HG02943 (cell line): ENCODE measurements around the gene SLCO4A1.

Experiments
- ATAC-seq: cut with Tn5 transposase; IDR thresholded peaks from one replicate; pipeline ENCODE4 v1.9.1; 2021; ENCODE audit warnings: mild to moderate bottlenecking, low read depth, moderate library complexity; ENCODE audit not compliant: unreplicated experiment

SLCO4A1 gene

DNA sequence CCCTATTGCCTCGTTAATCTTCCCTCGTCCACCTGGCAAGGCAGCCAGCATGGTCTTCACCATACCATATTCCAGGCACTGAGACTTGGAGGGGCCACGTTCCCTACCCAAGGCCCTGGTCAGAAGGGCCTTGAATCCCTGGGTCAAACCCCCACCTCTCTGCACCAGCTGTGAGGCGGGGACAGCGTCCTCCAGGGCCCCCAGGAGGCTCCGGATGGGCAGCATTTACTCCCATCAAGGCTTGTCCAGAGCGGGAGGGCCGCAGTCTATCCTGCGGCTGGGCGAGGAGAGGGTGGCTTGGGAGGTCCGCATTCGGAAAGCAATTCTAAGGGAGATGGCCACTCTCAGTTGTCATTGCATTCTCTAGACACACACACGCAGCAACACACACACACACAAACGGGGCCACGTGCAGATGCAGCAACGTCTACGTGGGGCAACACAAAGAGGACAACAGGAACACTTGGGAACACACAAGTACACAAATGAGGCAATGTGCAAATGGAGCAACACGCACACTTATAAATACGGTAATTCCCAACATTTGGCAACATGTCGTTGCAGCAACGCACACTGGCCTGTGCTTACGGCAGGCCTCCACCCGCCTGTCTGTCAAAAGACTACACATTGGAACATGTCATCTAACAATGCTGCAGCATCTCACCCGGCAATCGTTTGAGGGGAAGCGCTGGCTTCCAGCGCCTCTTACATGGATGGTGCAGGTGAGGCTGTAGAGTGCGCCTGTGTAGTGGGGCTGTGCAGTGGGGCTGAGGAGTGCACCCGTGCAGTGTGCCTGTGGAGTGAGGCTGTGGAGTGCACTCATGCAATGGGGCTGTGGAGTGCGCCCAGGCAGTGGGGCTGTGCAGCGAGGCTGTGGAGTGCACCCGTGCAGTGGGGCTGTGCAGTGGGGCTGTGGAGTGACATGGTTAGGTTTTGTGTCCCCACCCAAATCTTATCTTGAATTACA is 53.4 kb downstream of the SLCO4A1 start:
- ATAC-seq: no peak

DNA sequence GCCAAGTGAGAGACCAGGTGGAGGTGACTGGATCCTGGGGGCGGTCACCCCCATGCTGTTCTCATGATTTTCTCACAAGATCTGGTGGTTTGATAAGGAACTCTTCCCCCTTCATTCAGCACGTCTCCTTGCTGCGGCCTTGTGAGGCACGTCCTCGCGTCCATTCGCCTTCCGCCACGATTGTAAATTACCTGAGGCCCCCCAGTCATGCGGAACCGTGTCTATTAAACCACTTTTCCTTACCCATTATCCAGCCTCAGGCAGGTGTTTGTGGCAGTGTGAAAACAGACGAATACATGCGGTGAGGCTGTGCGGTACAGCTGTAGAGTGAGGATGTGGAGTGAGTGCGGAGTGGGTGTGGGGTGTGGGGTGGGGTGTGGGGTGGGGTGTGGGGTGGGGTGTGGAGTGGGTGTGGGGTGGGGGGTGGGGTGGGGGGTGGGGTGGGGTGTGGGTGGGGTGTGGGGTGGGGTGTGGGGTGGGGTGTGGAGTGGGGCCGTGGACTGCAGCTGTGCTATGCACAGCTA is 54.2 kb downstream of the SLCO4A1 start:
- no peak for ATAC-seq

DNA sequence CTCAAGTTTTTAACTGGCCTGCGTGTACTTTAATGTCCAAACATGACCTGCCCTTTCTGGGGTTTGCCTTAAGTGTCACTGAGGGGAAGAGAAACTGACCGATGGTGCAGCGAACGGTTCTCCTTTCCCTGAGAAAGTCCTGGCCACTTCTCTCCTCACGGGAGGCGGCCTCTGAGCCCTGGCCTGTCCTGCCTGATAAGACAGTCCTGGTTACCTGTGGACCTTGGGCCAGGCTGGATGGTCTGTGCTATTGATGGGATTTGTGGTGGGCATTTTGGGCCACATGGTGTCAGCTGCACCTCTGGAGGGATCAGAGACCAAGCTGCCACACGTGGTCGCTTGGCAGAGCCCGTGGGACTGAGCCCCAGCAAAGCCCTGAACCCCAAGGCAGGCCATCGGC is 54.7 kb downstream of the SLCO4A1 start:
- ATAC-seq: no peak

DNA sequence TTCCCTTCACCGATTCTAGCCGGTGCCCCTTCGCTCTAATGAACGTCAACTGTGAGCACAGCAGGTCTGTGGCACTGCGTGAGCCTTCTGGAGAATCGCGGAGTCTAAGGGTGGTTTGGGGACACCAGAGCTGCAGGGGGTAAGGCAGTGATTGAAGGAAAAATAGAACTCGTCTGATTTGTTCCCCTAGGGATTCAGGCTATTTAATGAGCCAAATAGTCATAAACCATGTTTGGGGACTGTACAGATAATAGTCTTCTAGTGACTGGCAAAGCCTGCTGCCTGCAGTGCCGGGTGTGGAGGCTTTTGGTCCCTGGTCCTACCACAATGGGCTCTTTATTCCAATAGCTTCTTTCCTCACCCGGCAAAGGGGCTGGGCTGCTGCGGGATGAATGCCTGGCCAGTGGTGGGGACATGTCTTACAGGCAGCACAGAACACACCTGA is 55.2 kb downstream of the SLCO4A1 start:
- ATAC-seq: no peak

DNA sequence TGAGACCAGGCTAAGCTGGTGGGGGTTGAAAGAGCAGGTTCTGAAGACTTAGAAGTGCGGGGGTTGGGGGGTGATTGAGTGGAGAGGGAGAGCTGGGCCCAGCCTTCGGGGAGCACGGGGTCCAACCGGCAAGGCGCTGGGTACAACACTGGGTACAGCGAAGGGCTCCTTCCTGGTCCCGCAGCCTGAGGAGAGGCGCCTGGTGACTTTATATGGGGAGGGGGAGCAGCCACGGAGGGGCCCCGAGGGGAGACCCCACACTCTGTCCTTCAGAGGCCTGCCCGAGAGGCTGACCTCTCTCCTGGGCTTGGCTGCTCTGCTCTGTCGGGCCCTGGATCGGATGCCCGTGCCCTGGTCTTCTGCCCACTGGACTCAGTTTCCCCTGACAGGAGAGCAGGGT is 55.9 kb downstream of the SLCO4A1 start:
- no peak for ATAC-seq

DNA sequence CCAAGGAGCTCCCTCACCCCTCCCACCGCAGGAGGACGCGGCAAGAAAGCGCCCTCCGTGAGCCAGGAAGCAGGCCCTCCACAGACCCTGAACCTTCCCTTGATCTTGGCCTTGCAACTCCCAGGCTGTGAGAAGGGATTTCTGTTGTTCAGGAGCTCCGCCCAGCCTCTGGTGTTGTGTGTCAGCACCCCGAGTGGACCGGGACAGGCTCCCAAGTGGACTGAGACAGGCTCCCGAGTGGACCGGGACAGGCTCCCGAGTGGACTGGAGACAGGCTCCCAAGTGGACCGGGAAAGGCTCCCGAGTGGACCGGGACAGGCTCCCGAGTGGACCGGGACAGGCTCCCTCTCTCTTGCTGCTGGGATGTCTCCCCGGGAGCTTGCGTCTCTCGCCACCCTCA is 57.0 kb downstream of the SLCO4A1 start:
- no peak for ATAC-seq

DNA sequence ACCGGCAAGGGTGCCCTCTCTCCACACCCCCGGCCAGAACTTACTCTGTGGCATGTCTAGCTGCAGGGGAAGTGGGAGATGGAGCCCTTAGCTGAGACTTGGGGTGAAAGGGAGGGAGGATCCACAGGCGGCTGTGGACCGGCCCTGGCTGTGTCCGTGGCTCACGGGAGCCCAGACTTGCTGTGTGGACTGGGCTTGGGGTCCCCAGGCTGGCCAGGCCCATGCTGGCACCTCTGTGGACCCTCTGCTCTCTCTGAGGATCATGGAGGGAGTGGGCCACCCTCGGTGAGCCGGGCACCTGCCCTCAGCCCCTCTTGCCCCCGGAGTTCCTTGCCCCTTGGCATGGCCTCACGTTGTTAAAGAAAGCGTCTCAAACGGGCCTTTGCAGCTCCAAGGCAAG is 57.4 kb downstream of the SLCO4A1 start:
- no peak for ATAC-seq

DNA sequence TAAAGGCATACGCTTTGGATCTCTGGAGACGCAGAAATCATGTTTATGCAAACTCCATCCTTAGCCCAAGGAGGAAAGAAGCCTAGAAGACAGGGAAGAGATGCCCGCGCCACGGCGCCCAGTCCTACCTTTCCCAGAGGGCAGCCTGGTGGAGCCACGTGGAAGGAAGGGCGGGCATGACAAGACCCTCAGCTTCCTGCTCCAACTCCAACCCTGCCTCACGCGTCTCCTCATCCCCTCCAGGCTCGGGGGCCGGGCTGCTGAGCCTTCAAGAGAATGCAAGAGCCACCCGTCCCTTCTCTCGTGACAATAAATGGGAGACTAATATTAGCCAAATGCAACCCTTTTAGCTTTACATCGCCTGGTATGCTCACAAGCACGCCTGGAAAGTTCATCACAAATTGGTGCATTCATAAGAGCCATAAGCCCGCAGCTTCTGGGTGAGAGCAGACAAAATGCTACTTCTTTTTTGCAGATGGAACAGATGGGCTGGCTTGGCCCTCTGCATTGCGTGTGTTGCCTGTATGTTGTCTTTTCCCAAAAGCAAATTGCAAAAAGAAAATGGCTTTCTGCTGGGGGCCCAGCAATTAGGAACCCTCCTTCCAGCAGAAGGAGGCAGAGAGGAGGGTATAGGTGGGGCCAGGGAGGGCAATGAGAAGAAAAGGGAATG is 58.1 kb downstream of the SLCO4A1 start:
- no peak for ATAC-seq

DNA sequence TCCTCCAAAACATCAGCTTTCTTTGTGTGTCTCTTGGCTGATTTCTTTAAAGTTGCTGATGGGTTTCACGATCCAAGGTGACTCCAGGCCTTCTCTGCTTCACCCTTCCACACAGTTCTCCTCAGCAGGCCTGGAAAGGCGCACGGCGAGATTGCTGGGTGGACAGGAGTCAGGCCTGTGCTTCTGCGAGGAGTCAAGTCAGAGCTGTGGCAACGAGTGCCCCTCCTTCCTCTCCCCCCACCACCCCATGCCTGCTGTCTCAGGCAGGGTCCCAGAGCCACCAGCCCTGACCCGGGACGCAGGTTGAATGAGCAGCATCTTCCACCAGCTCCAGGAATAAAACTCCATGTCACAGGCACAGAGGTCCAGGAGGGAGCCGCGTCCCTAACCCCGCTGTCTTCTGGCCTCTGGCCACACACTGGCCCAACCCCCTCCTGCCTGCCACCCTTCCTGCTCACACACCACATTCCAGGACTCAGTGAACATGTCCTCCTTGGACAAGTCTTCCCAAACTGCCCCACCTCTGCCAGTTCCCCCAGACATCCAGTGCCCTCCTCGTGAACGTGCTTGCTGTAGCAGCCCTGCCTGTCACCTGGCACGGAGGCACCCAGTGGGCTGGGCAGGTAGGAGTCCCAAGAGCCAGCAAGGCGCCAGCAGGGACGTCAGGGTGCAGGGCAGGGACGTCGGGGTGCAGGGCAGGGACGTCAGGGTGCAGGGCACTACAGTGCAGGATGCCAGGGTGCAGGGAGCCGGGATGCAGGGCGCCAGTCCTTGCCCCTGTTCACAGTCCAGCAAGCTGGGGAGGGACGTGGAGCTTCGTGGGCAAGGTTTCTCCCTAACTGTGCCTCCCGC is 59.1 kb downstream of the SLCO4A1 start:
- no peak for ATAC-seq

DNA sequence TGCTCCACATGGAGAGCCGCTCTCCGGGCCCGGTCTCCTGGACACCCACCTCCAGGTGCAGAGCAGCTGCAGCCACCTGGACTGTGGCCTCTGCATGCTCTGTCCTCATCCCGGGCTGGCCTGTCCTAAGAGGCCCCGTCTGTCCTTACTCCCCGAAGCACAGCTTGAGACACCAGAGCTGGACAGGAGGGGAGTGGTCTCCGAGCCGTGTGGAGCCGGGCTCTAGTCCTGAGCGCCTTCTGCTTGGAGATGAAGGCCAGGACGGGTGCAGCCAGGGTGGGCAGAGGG is 59.7 kb downstream of the SLCO4A1 start:
- no peak for ATAC-seq

DNA sequence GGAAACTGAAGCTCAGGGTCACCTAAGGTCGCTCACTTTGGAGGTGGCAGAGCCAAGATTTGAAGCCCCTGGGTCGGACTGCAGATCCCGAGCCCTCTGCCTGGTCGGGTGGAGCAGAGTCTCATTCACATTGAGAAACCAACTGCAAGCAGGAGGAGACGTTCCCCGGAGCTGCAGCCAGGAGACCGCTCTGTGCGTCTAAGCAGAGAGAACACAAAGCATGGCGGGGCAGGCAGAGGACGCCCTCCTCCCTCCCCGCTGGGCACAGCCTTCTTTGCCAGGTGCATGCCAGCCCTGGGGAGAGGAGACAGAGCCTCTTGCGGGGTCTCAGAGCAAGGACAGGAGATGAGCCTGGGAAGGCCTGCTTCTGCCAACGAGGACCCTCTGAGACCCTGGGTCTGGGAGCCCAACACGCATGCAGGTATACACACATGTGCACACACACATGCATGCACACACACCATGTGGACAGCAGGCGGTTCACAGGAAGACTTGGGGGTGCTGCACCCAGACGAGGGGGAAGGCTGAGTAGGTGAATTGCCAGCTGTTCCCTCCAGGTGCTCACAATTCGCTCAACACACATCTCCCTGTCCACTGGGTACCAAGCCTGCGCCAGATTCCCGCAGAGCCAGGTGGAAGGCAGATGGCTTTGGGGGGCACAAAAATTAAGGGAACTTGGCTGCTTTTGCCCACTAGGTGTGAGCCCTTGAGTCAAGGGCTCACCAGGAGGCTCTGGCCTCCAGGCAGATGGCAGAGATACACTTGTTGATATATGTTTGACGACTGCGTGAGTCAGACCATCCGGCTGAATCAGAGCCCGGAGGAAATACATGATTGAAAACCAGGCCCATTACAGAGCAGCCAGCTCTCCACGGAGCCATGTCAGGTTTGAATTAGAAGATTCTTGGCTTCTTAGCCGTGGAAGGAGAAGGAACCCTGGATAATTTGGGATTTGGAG is 60.9 kb downstream of the SLCO4A1 start:
- no peak for ATAC-seq

DNA sequence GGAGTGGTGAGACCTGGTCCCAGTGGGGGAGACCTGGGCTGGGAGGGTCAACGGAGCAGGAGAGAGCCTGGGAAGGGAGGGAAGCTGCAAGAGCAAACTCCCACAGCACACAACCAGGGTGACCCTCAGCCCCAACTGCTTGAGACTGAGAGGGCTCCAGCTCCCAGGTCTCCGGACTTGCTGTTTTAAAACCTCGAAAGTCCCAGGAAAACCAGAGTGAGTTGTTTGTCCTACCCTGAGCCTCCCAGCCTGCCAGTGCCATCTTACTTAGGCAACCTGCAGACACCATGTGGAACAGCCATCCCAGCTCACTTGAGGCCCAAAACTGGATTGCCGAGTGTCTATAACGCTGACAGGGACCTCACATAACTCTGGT is 61.5 kb downstream of the SLCO4A1 start:
- no peak for ATAC-seq

DNA sequence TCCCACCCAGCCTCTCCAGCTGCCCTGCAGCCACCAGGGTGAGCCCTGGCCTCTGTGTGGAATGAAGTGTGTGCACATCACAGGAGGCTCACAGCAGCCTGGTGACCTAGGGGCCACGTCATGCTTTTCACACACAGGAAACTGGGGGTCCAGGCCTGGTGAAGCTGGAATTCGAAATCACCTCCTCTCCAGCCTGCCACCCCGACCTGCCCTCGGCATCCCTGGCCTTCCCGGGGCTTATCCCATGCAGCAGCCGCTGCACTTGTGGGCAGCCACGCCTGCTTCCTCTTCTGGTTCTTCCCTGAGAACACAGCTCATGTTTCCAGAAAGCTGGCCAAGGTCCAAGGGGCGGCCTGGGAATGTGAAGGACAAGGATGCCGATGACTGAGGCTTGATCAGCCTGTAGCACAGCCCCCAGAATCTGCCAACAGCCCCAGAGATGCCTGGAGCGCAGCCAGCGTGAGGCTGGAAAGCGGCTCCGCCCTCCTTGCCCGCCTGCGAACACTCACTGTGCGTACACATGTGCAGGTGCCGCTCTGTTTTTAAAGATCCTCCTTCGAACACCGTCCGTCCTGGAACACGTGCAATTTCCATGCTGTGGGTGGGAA is 62.1 kb downstream of the SLCO4A1 start:
- no peak for ATAC-seq

DNA sequence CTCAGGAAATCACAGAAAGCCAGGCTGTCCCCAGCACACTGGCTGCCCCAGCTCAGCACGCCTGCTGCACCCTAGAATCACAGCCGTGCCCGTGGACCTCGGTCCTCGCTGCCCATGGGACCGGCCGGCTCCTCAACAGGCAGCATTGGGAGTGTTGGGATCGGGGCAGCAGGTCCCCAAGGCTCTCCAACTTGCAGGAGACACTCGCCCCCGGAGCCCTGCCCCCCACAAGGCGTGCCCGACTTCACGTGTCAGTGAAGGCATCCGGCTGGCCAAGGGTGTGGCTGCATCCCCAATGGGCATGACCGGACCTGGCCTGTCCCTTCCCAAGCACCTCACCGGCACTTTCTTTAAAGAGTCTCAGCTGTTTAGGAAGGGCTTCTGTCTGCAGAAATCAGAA is 63.3 kb downstream of the SLCO4A1 start:
- ATAC-seq: no peak

DNA sequence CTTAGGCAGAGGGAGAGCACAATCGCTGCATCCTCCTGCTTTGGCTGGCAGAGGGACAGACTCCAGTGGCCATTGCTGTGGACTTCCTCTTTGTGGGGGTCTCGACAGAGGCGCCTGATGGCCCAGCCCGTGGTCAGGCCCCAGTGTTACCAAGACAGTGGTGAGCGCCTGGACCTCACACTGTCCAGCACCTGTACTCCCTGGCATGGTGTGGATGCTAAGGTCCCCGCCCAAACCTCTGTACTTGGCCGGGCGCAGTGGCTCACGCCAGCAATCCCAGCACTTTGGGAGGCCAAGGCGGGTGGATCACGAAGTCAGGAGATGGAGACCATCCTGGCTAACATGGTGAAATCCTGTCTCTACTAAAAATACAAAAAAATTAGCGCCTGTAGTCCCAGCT is 64.0 kb downstream of the SLCO4A1 start:
- no peak for ATAC-seq

DNA sequence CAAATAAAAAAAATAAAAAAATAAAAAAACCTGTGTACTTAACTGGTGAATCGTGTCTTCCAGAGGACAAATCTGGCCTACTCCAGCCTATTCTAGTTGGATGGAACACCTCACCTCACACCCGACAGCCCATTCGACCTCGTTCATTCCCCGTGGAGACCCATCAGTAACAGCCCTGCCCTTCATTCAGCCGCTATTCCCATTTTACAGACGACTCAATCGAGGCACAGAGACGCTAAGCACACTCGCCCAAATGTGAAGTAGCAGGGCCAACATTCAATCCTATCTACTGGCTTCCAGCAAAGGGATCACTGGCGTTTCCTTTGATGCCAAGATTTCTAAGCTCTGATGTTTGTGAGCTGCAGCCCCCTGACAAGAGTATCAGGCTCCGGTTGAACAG is 64.6 kb downstream of the SLCO4A1 start:
- no peak for ATAC-seq

DNA sequence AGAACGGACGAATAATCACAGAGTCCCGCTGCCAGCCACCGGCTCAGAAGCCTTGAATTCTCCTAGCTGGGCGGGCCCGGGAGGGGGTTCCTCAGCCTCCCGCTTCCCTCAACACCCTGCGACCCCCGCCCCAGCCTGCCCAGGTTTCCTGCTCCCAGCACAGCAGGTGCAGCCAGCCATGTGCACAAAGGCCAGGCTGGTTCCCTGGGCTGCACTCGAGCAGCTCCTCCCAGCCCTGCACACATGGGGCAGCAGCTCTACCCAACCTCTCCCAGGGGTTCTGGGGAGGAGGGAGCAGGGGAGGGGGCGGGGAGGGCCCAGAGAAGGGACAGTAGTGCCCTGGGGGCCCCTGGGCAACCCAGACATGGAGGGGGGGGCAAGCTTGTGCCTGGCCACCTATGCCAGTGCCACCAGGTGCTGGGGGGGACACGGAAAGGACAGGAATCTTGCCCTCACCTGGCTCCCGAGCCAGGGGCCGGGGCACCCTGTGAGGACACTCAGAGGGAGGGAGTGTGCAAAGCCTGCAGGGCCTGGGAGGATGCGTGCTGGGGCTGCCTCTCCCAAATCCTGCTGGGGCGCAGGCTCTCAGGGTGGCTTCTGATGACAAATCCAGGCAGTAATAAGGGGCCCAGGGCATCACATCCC is 65.1 kb downstream of the SLCO4A1 start:
- ATAC-seq: no peak

DNA sequence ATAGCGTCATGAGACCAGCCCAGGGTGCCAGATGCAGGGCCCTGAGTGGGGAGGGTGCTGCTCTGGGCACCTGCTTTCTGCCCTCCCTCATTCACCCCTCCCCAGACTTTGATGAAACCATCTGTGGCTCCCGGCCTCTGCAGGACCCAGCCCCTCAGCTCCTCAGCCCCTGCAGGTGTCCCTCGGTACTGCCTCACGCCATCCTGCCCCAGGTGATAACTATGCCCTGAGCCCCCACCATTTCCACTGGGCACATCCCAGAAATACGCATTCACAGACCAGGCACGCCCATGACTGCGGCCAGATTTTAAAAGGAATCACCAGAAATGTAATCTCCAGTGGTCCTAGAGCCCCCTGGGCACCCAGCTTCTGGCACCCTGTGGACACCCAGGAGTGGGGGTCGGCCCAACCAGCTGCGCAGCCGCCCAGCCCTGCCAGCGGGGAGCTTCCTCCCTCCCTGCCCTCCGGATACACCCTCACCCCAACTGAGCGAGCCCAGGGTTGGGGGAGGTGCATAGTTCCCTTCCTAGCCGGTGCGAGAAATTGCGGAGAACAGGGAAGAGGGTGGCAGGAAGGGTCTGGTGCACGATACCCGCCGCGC is 65.7 kb downstream of the SLCO4A1 start:
- ATAC-seq: no peak
